H9 (cell line): ENCODE data around the gene HSPA8. TPM values are rescaled to one million over a fixed set of nuclear protein-coding genes. Genes with fewer than 3 reads are reported as not detected.

Experiments used
- DNase-seq: peaks from one replicate; pipeline ENCODE4 v3.0.0-alpha.2; 2017
- H2AFZ ChIP-seq: one replicate; pipeline ENCODE4 v1.6.1; 2013; ENCODE audit warnings: mild to moderate bottlenecking, low read length, control low read depth, moderate library complexity
- H2AK5ac ChIP-seq: 2 replicates; pipeline ENCODE4 v1.6.1; 2013; ENCODE audit warnings: low read length, control low read depth, mixed read lengths; ENCODE audit not compliant: insufficient read length
- H2BK120ac ChIP-seq: one replicate; pipeline ENCODE4 v1.6.1; 2013; ENCODE audit warnings: low read depth, mild to moderate bottlenecking, low read length, control low read depth, inconsistent platforms; ENCODE audit not compliant: poor library complexity, severe bottlenecking
- H2BK12ac ChIP-seq: 2 replicates; pipeline ENCODE4 v1.6.1; 2013; ENCODE audit warnings: low read length, control low read depth, mixed read lengths, low read depth; ENCODE audit not compliant: insufficient read length
- H2BK15ac ChIP-seq: 2 replicates; pipeline ENCODE4 v1.6.1; 2013; ENCODE audit warnings: low read depth, low read length, control low read depth
- H2BK20ac ChIP-seq: one replicate; pipeline ENCODE4 v1.6.1; 2013; ENCODE audit warnings: low read depth, mild to moderate bottlenecking, low read length, control low read depth, inconsistent platforms; ENCODE audit not compliant: poor library complexity, severe bottlenecking
- H2BK5ac ChIP-seq: 2 replicates; pipeline ENCODE4 v1.6.1; 2013; ENCODE audit warnings: low read length, control low read depth, mixed read lengths; ENCODE audit not compliant: insufficient read length
- H3K14ac ChIP-seq: 2 replicates; pipeline ENCODE4 v1.6.1; 2013; ENCODE audit warnings: low read length, control low read depth; ENCODE audit not compliant: insufficient read depth
- H3K18ac ChIP-seq: 2 replicates; pipeline ENCODE4 v1.6.1; 2013; ENCODE audit warnings: low read depth, mild to moderate bottlenecking, mixed read lengths, low read length, control low read depth; ENCODE audit not compliant: insufficient read length
- H3K23ac ChIP-seq: 2 replicates; pipeline ENCODE4 v1.6.1; 2013; ENCODE audit warnings: low read length, control low read depth, mixed read lengths, low read depth; ENCODE audit not compliant: insufficient read length
- H3K23me2 ChIP-seq: 2 replicates; pipeline ENCODE4 v1.6.1; 2013; ENCODE audit warnings: low read depth, mild to moderate bottlenecking, mixed read lengths, low read length, control low read depth; ENCODE audit not compliant: insufficient read length, poor library complexity, severe bottlenecking
- H3K27ac ChIP-seq: 2 replicates; pipeline ENCODE4 v1.5.1; 2013; ENCODE audit warnings: low read length, control low read depth, mixed read lengths, low read depth; ENCODE audit not compliant: insufficient read length
- H3K27me3 ChIP-seq: 2 replicates; pipeline ENCODE4 v1.6.1; 2013; ENCODE audit warnings: low read length, control low read depth, inconsistent platforms; ENCODE audit not compliant: insufficient read depth
- H3K4ac ChIP-seq: 2 replicates; pipeline ENCODE4 v1.6.1; 2013; ENCODE audit warnings: low read depth, mild to moderate bottlenecking, control low read depth, inconsistent platforms, low read length, moderate library complexity
- H3K4me1 ChIP-seq: 2 replicates; pipeline ENCODE4 v1.6.1; 2013; ENCODE audit warnings: low read length, control low read depth, inconsistent platforms; ENCODE audit not compliant: insufficient read depth
- H3K4me2 ChIP-seq: 2 replicates; pipeline ENCODE4 v1.6.1; 2013; ENCODE audit warnings: low read length, control low read depth, mixed read lengths; ENCODE audit not compliant: insufficient read length, insufficient read depth
- H3K56ac ChIP-seq: 2 replicates; pipeline ENCODE4 v1.6.1; 2013; ENCODE audit warnings: low read depth, mild to moderate bottlenecking, mixed read lengths, low read length, control low read depth; ENCODE audit not compliant: insufficient read length
- H3K79me1 ChIP-seq: 2 replicates; pipeline ENCODE4 v1.6.1; 2013; ENCODE audit warnings: low read depth, mild to moderate bottlenecking, moderate library complexity, low read length, control low read depth, inconsistent platforms; ENCODE audit not compliant: insufficient read depth, poor library complexity, severe bottlenecking
- H3K79me2 ChIP-seq: 2 replicates; pipeline ENCODE4 v1.6.1; 2013; ENCODE audit warnings: low read length, control low read depth, inconsistent platforms; ENCODE audit not compliant: insufficient read depth
- H3K9ac ChIP-seq: 2 replicates; pipeline ENCODE4 v1.6.1; 2013; ENCODE audit warnings: low read length, control low read depth, mixed read lengths; ENCODE audit not compliant: insufficient read length; ENCODE audit errors: extremely low read depth
- H3K9me3 ChIP-seq: one replicate; pipeline ENCODE4 v1.6.1; 2013; ENCODE audit warnings: low read depth, low read length, inconsistent platforms; ENCODE audit not compliant: control insufficient read depth
- H3T11ph ChIP-seq: one replicate; pipeline ENCODE4 v1.6.1; 2013; ENCODE audit warnings: mild to moderate bottlenecking, low read length, control low read depth, inconsistent platforms
- H4K20me1 ChIP-seq: one replicate; pipeline ENCODE4 v1.6.1; 2013; ENCODE audit not compliant: control insufficient read depth, insufficient read length, insufficient read depth
- H4K5ac ChIP-seq: 2 replicates; pipeline ENCODE4 v1.6.1; 2013; ENCODE audit warnings: low read depth, mild to moderate bottlenecking, mixed read lengths, low read length, control low read depth; ENCODE audit not compliant: insufficient read length
- H4K8ac ChIP-seq: replicated peaks from 2 replicates; pipeline ENCODE4 v1.6.1; 2013; ENCODE audit warnings: low read length, control low read depth, mixed read lengths, low read depth; ENCODE audit not compliant: insufficient read length
- H4K91ac ChIP-seq: 2 replicates; pipeline ENCODE4 v1.6.1; 2013; ENCODE audit warnings: low read depth, mild to moderate bottlenecking, moderate library complexity, mixed read lengths, low read length, control low read depth; ENCODE audit not compliant: insufficient read length
- H3K27ac Mint-ChIP-seq, 3 experiments: 2 replicates in 2 of 3; 3 replicates in 1 of 3; pipeline ENCODE4 v1.8.0; 2020 to 2021; ENCODE audit warnings: mixed read lengths in 3 of 3, mild to moderate bottlenecking in 1 of 3, moderate library complexity in 1 of 3
- H3K27me3 Mint-ChIP-seq: 2 replicates; pipeline ENCODE4 v1.8.0; 2021; ENCODE audit warnings: low read depth, mild to moderate bottlenecking, moderate library complexity, mixed read lengths
- H3K36me3 Mint-ChIP-seq, 3 experiments: 2 replicates in 2 of 3; 3 replicates in 1 of 3; pipeline ENCODE4 v1.8.0; 2020 to 2021; ENCODE audit warnings: low read depth in 3 of 3, mixed read lengths in 3 of 3; ENCODE audit not compliant: insufficient read depth in 1 of 3
- H3K4me1 Mint-ChIP-seq, 2 experiments: 2 replicates each; pipeline ENCODE4 v1.8.0; 2020; ENCODE audit warnings: mixed read lengths in 2 of 2
- H3K4me3 Mint-ChIP-seq, 2 experiments: 2 replicates in 1 of 2; 3 replicates in 1 of 2; pipeline ENCODE4 v1.8.0; 2020 to 2021; ENCODE audit warnings: mild to moderate bottlenecking in 2 of 2, mixed read lengths in 2 of 2, moderate library complexity in 1 of 2
- H3K9me3 Mint-ChIP-seq, 2 experiments: 2 replicates in 1 of 2; 3 replicates in 1 of 2; pipeline ENCODE4 v1.8.0; 2020; ENCODE audit warnings: mild to moderate bottlenecking in 2 of 2, mixed read lengths in 2 of 2, moderate library complexity in 1 of 2
- WGBS: extraction: QIAGEN DNeasy Blood & Tissue Kit; methylation state at CpG from one replicate; pipeline ENCODE4 v1.1.7; 2013; ENCODE audit warnings: missing lambda C conversion rate, low lambda C conversion rate, mixed read lengths; ENCODE audit not compliant: insufficient read length; ENCODE audit errors: extremely low coverage; 5-methylcytosine and 5-hydroxymethylcytosine counted together
- total RNA-seq: library from RNA; stranded (reverse); gene quantifications from 2 replicates; pipeline ENCODE4 v1.2.1, GENCODE V29; 2021
- TF ChIP-seq, protein P1 (sequence below): fragments of 200-600 bp; sonication (generic); conservative IDR thresholded peaks from 3 replicates; pipeline ENCODE4 v1.8.0; 2021; ENCODE audit warnings: antibody characterized with exemption, mild to moderate bottlenecking

The HSPA8 gene
- total RNA-seq, 1 experiment from 2014 or later, result 2,160 TPM

DNA sequence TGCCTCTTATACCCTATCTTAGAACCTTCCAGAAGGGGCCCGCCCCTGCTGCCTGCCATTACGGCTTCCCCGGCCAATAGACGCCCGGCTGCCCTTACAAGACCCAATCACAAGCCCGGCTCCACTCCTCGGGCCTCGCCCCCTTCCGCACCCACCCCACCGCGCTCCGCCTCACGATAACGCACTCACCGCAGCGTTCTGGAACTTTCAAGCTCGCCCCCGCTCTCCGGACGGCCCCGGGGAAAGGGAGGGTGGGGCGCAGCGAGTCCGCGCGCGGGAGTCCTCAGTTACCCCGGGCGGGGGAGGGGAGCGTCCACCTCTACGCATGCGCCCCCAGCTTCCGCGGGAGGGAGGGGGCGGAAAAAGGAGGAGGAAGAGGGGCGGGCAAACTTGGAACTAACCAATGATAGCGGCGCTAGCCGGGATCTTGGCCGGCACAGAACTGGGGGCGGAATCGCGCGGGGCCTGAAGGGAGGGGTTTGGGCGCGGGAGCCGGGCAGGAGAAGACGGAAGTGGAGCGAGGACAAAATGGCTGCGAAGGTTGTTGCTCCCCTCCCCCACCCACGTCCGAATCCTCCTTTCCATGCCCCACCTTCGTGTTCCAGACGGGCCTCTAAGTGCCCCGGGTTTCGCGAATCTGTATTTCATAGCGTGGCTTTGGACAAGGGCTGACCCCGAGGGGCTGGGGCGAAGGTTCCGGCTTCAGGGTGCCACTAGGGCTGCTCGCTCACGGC is 389 bp upstream of the HSPA8 start:
- TF ChIP-seq, protein P1, sequence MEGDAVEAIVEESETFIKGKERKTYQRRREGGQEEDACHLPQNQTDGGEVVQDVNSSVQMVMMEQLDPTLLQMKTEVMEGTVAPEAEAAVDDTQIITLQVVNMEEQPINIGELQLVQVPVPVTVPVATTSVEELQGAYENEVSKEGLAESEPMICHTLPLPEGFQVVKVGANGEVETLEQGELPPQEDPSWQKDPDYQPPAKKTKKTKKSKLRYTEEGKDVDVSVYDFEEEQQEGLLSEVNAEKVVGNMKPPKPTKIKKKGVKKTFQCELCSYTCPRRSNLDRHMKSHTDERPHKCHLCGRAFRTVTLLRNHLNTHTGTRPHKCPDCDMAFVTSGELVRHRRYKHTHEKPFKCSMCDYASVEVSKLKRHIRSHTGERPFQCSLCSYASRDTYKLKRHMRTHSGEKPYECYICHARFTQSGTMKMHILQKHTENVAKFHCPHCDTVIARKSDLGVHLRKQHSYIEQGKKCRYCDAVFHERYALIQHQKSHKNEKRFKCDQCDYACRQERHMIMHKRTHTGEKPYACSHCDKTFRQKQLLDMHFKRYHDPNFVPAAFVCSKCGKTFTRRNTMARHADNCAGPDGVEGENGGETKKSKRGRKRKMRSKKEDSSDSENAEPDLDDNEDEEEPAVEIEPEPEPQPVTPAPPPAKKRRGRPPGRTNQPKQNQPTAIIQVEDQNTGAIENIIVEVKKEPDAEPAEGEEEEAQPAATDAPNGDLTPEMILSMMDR, result no peak
- peaks cover 44 to 47% (median 46%) of the 10 kb centered on the region in 3 experiments for H3K36me3 Mint-ChIP-seq
- peak overlapping the region; percentile 24 for H2BK5ac ChIP-seq
- peaks cover 18% of the 10 kb centered on the region; the same call in 1 of the 2 replicates for H3K79me2 ChIP-seq
- H2BK20ac ChIP-seq, result no peak overlapping the region
- H3K14ac ChIP-seq, result peak overlapping the region; percentile 99
- no peaks in the 10 kb centered on the region for H3K9me3 ChIP-seq
- no peak overlapping the region for H2AFZ ChIP-seq
- H3K27ac Mint-ChIP-seq, result peak overlapping the region; percentile 94 to 100 (median 99)
- no peaks in the 10 kb centered on the region for H3K79me1 ChIP-seq
- no peaks in the 10 kb centered on the region for H3K27me3 ChIP-seq
- peak; percentile 98 for DNase-seq
- H3T11ph ChIP-seq, result no peak overlapping the region
- no peaks in the 10 kb centered on the region for H3K4me1 ChIP-seq
- H3K4me2 ChIP-seq, result peak overlapping the region; percentile 88
- H2AK5ac ChIP-seq, result no peak overlapping the region
- H3K27ac ChIP-seq, result peak overlapping the region; percentile 88
- peaks cover 15% of the 10 kb centered on the region for H3K23me2 ChIP-seq
- peak overlapping the region; percentile 15 for H4K5ac ChIP-seq
- H4K20me1 ChIP-seq, result no peaks in the 10 kb centered on the region
- H3K4me1 Mint-ChIP-seq, result peaks cover 31 to 50% of the 10 kb centered on the region in 2 experiments
- H4K91ac ChIP-seq, result peak overlapping the region; percentile 92
- peak overlapping the region; percentile 97 to 99 for H3K4me3 Mint-ChIP-seq
- peak overlapping the region; percentile 98 for H3K18ac ChIP-seq
- peak overlapping the region; percentile 98 for H2BK120ac ChIP-seq
- H2BK12ac ChIP-seq, result no peak overlapping the region
- H2BK15ac ChIP-seq, result no peak overlapping the region
- peak overlapping the region; percentile 48; the same call in 1 of the 2 replicates for H3K4ac ChIP-seq
- no peak overlapping the region for H4K8ac ChIP-seq
- no peak overlapping the region for H3K56ac ChIP-seq
- no peak overlapping the region for H3K23ac ChIP-seq
- no peaks in the 10 kb centered on the region; a peak in 2 of 5 replicates for H3K9me3 Mint-ChIP-seq
- H3K27me3 Mint-ChIP-seq, result peaks cover 3% of the 10 kb centered on the region
- H3K9ac ChIP-seq, result peak overlapping the region; percentile 98
- no CpG with 5 or more reads among the region's 63 CpGs for WGBS
